ENCODE data around the gene MIS12.

MIS12 gene

GRCh38 chr17:5536866-5537650 is 50.7 kb downstream of the MIS12 start:
- DNase-seq, result no peak

DNA sequence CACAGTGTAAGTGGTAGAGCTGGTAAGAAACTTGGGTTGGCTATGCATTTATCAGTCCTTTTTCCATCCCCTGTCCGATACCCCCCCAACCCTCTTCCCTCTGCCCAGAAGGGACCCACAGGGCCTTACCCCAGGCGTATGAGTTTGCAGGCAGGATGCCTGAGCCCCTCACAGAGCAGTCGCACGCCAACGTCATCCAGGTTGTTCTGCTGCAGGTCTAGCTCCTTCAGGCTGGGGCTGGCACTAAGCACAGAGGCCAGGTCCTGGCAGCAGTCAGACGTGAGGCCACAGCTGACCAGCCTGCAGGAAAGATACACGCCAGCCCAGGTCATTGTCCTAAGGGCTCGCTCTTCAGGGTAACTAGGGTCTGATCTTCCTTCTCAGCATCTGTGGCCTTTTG is 52.9 kb downstream of the MIS12 start:
- no peak for DNase-seq

- no peak for DNase-seq
Observed at GRCh38 chr17:5540321-5540720, 54.0 kb downstream of the MIS12 start.

Measured in NCI-H345 (cell line).